Smooth muscle cell of the brain vasculature (primary cell): ENCODE results near the gene SHANK2.
A peak's percentile ranks its signal among the peaks of the same experiment; 100 is the strongest.

Experiments used
- DNase-seq: peaks from one replicate; pipeline ENCODE4 v3.0.0-alpha.2; 2012; ENCODE audit warnings: low read depth, low spot score

The SHANK2 gene

DNA sequence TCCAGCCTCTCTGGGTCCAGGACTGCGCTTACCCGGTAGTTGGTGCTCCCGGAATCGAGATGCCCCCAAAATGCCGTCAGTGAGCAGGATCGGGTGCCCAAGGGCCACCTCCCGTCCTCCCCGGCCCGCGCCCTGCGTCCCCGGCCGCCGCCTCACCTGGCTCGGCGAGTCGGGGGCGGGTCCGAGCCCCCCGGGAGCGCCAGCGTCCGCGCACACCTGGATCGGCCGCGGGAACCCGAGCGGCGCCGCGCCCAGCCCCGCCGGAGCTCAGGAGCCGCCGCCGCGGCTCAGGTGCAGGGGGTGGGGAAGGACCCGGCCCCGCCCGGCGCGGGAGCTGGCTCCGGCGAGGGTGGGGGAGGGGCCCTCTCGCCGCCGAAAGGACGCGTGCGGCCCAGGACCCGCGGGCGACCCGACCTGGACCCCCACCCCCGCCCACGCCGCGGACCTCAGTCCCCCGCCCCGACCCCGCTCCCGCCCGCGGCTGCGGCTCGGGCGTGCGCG, at the start of gene SHANK2:
SHANK2 (minus strand) TSS at position 309 of the 501 bp plus-strand sequence. CDS start 105,251 bp downstream, outside the sequence.
- no peak for DNase-seq

GRCh38 chr11:71301858-71302533, 49.6 kb upstream of the SHANK2 start:
- DNase-seq, result no peak

DNA sequence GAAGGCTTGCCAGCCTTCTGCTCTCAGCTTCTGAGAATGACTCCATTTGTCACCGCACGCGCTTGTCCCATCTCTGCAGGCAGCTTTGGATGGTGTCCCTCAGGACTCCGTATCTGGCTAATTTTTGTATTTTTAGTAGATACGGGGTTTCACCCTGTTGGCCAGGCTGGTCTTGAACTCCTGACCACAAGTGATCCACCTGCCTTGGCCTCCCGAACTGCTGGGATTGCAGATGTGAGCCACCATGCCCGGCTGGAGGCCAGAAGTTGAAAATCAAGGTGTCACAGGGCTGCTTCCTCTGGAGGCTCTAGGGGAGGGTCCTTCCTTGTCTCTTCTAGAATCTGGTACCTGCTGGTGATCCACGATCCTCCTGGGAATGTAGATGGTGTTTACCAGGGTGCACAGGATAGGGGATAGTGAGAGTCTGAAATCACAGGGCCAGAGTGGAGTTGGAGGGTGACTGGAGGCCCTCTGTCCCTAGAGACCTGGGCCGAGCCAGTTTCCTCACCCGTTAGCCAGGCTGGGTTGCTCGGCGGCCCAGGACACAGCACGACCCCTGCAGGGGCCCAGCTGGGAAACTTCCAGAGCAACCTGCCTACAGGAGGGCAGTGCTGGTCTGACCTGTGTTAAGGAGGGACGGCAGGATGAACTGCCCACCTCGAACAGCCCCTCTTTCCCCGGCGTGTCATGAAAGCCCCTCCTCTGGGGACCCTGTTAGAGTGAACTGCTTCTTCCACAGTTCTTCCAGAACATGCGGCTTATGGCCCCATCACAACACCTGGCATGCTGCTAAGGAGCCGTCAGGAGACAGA, 48.9 kb upstream of the SHANK2 start:
- DNase-seq, result no peak

DNA sequence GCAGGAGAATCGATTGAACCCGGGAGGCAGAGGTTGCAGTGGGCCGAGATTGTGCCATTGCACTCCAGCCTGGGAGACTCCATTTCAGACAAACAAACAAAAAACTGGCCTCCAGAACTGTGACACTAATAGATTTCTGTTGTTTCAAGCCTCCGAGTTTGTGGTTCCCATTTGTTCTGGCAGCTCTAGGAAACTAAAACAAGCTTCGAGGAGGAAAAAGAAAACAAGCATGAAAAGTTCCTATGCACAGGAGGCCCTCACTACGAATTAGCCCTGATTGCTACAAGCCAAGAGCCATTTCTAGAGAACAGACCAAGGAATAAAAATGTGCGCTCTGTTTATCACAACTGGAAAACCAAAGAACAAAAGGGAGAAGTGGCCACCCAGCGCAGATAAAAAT, 47.8 kb upstream of the SHANK2 start:
- DNase-seq, result peak; percentile 17

- DNase-seq, result no peak
Measured at GRCh38 chr11:71298761-71299181, 46.4 kb upstream of the SHANK2 start.

GRCh38 chr11:71298016-71298550, 45.7 kb upstream of the SHANK2 start:
- DNase-seq, result no peak

DNA sequence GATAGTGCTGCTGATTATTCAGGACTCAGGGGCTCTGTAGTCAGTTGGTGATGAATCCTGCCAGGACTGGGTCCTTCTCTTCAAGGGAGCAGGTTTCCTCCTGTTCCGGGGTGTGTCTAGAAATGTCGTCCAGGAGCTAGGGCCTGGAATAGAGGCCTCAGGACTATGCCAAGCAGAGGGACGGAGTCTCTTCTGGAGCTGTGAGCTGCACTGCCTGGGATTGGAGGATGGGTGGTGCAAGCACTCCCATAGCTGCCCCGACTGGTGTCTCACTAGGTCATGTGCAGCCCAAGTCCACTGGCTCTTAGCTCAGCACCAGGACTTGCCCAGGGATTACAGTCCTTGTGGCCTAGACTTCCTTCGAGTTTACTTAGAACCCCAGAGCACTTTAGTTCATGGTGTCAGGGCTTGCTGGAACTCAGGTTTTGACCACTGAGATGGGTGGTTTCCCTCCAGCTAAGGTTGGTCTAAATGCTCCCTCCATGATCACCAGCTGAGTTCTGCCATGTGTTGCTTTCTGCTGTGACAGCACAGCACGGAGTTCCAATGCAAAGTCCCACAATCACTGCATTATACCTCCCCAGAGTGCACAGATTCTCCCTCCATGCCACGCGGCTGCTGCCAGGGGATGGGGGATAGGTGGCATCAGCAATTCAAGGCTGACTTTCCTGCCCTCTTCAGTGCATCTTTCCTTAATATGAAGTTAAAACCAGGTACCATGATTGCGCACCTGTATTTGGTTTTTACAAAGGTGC, 42.6 kb upstream of the SHANK2 start:
- DNase-seq, result no peak

DNA sequence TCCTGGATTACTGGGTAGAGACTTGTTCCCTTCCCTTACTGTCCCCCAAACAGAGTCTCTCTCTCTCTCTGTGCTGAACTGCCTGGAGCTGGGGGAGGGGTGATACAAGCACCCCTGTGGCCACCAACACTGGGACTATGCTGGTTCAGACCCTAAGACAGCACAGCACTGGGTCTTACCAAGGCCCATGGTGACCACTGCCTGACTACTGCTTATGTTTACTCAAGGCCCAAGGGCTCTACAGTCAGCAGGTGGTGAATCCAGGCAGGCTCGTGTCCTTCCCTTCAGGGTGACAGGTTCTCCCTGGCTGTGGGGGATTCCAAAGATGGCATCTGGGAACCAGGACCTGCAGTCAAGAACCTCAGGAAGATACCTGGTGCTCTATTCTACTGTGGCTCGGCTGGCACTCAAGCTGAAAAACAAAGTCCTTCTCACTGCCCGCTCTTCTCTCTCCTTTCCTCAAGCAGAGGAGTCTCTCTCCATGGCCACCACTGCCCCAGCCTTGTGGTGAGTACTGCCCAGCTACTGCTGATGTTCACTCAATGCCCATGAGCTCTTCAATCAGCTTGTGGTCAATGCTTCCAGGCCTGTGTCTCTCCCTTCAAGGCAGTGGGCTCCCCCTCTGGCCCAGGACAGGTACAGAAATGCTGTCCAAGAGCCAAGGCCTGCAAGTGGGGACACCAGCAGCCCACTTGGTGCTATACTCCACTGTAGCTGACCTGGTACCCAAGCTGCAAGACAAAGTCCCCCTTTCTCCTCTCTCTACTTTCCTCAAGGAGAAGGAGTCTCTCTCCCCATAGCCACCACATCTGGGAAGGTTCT, 41.8 kb upstream of the SHANK2 start:
- no peak for DNase-seq

DNA sequence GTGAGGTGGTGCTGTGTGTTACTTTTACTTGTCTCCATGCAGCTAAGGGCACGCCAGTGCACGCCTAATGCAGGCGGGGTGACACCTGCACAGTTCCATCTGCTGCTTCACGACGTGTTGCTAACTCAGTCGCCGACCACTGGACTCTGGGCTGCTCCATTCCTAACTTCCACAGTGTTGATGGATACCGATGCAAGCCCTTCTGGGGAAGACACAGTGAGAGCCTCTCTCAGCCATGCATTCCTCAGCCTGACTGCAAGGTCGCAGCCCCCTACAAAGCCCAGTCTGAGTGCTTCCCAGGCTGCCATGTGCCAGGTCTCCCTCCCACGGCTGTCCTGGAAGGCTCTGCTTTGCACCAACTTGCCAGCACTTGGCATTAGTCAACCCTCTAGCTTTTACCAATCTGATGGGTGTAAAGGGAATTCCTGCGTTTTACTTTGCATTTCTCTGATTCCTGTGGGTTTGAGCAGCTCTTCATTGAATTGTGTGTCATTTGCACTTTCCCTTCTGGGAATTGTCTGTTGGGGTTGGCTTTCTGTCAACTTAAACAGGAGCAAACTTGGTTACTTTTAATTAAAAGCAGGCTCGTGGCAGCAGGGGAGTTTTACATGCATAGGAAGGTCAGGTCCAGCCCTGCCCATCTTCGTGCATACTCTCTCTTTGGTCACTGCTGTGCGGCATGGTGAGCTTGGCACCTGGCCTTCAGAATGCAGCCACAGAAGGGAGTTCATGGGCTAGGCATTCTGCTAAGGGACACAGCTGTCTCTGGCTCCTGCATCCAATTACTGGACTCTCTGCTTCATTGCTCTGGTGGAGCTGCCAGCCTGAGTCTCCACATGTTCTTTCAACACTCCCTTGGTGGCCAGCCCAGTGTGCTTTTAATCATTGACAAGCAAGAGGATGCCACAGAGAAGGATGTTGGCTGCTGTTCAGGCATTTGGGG, 34.6 kb upstream of the SHANK2 start:
- peak; percentile 77 for DNase-seq

DNA sequence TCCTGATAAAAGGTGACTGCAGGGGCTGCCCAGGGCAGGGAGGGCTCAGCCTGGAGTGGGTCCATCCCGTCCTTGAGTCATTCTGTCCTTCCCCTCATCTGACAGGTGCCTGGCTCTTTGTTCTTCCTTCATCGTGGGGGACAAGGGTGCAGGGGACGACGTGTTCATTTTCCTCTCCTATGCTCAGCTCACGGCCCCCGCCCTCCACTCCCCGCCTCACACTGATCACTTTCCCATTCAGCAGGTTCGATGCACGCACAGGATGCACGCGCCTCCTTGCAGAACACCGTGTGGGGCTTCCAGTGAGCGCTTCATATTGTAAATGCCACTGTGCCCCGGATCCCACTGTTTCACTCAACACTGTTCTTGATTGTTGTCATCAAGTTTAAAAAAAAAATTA, 32.7 kb upstream of the SHANK2 start:
- DNase-seq, result no peak

GRCh38 chr11:71284525-71285092, 32.2 kb upstream of the SHANK2 start:
- DNase-seq, result no peak

DNA sequence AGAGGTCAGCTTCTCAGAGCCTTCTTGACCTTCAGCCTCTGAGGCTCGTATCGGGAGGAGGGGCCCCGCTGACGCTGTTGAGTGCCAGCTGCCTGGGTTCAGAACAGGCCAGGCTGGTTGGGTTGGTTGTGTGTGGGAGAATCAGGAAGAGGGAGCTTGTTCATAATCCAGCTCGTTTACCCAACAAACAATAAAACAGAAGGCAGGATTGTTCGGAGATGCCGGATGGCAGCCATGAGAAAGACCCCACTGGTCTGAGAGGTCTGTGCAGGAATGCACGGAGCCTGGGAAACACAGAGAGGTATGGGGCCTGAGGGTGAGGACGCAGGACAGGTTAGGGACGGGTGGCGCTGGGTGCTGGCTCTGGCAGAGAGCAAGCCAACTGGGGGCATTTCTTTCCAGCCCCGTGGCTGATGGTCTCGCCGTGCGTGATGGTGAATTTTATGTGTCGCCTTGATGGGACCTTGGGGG, 31.6 kb upstream of the SHANK2 start:
- no peak for DNase-seq

GRCh38 chr11:71282581-71283351, 30.4 kb upstream of the SHANK2 start:
- DNase-seq, result no peak

DNA sequence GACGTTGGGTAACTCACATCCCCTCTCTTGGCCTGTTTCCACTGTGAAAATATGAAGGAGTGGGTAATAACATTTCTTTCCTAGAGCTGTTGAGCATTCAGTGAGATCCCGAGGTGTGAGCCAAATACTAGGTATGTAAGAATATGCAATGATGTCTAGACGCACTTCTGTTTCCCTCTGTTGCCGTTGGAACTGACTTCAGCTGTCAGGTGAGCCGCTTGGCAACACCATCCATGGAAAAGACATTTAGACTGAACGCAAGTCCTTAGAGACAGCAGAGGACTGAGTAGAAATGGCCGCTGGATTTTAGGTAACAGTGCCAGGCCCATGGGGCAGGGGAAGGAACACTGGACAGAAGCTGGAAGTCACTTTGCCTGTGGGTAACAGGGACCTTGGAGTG, 29.5 kb upstream of the SHANK2 start:
- no peak for DNase-seq

DNA sequence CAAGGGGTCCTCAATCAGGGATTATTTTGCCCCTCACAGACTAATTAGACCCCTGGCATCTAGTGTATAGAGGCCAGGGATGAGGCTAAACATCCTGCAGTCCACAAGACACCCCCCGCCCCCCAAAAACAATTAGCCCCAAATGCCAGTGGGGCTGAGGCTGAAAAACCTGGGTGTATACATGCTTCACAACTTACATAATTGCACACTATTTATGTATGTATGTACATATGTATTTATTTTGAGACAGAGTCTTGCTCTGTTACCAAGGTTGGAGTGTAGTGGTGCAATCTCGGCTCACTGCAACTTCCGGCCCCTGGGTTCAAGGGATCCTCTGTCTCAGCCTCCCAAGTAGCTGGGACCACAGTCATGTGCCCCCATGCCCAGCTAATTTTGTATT, 28.8 kb upstream of the SHANK2 start:
- no peak for DNase-seq

GRCh38 chr11:71279916-71280645, 27.7 kb upstream of the SHANK2 start:
- no peak for DNase-seq

- no peak for DNase-seq
Measured at GRCh38 chr11:71272161-71272560, 19.8 kb upstream of the SHANK2 start.
